IMR-90 (cell line): Measurements from ENCODE around the gene FERMT2. TPM values are rescaled to one million over a fixed set of nuclear protein-coding genes. Genes with fewer than 3 reads are reported as not detected.

Experiments
- ATAC-seq: fragments of 200-7000 bp; cut with Tn5 transposase; 2 replicates; pipeline ENCODE4 v1.9.1; 2020; ENCODE audit warnings: low read depth, mild to moderate bottlenecking, moderate library complexity
- BruUV-seq: library from RNA; stranded (reverse); fragments of 400-500 nt; replicated peaks from 2 replicates; lab custom pipeline; 2021; lab: Mats Ljungman, UMichigan
- CTCF ChIA-PET: fragments of 300-600 bp; formaldehyde crosslinking; extraction: SDS; loops from one replicate; lab custom pipeline; 2021; ENCODE audit warnings: antibody characterized with exemption; lab: Yijun Ruan, JAX
- POLR2A ChIA-PET: fragments of 300-600 bp; sonication (Branson Sonifier 250); formaldehyde crosslinking; loops from one replicate; lab custom pipeline; 2022; ENCODE audit warnings: antibody characterized with exemption; ENCODE audit not compliant: unreplicated experiment; lab: Charles Lee
- DNase-seq: peaks from one replicate; pipeline ENCODE4 v3.0.0; 2013
- H2AFZ ChIP-seq: replicated peaks from 2 replicates; pipeline ENCODE3; 2013; ENCODE audit warnings: low read length, mild to moderate bottlenecking; ENCODE audit not compliant: poor library complexity
- H2AK5ac ChIP-seq: 2 replicates; pipeline ENCODE4 v1.6.1; 2013; ENCODE audit warnings: low read depth, low read length, inconsistent platforms
- H2AK9ac ChIP-seq: replicated peaks from 2 replicates; pipeline ENCODE3; 2013; ENCODE audit warnings: mild to moderate bottlenecking, low read depth, low read length, moderate library complexity; ENCODE audit not compliant: poor library complexity
- H2BK120ac ChIP-seq: 2 replicates; pipeline ENCODE4 v1.6.1; 2013; ENCODE audit warnings: low read depth, low read length, inconsistent platforms
- H2BK15ac ChIP-seq: 3 replicates; pipeline ENCODE4 v1.6.1; 2013; ENCODE audit warnings: low read depth, low read length, inconsistent platforms
- H2BK20ac ChIP-seq: 2 replicates; pipeline ENCODE4 v1.6.1; 2013; ENCODE audit warnings: low read depth, mild to moderate bottlenecking, inconsistent platforms, low read length, moderate library complexity
- H2BK5ac ChIP-seq: 2 replicates; pipeline ENCODE4 v1.6.1; 2013; ENCODE audit warnings: mild to moderate bottlenecking, low read depth, low read length, inconsistent platforms; ENCODE audit not compliant: poor library complexity, severe bottlenecking
- H3K14ac ChIP-seq: replicated peaks from 2 replicates; pipeline ENCODE4 v1.6.1; 2013; ENCODE audit warnings: low read depth, low read length, inconsistent platforms
- H3K18ac ChIP-seq: 2 replicates; pipeline ENCODE4 v1.6.1; 2013; ENCODE audit warnings: low read depth, low read length, control low read depth
- H3K23ac ChIP-seq: 2 replicates; pipeline ENCODE4 v1.6.1; 2013; ENCODE audit warnings: low read depth, low read length, inconsistent platforms
- H3K27ac ChIP-seq: 2 replicates; pipeline ENCODE4 v1.5.1; 2013; ENCODE audit warnings: mild to moderate bottlenecking, control low read depth, low read length; ENCODE audit not compliant: insufficient read depth
- H3K27me3 ChIP-seq: 2 replicates; pipeline ENCODE4 v1.6.1; 2013; ENCODE audit warnings: low read length; ENCODE audit not compliant: control insufficient read depth, insufficient read depth
- H3K36me3 ChIP-seq: 2 replicates; pipeline ENCODE4 v1.6.1; 2013; ENCODE audit warnings: low read length, mixed read lengths; ENCODE audit not compliant: control insufficient read depth, insufficient read depth
- H3K4ac ChIP-seq: 2 replicates; pipeline ENCODE4 v1.6.1; 2013; ENCODE audit warnings: low read depth, low read length, inconsistent platforms
- H3K4me1 ChIP-seq: 2 replicates; pipeline ENCODE4 v1.6.1; 2013; ENCODE audit warnings: low read length, mixed read lengths; ENCODE audit not compliant: control insufficient read depth, insufficient read depth
- H3K4me2 ChIP-seq: 2 replicates; pipeline ENCODE4 v1.6.1; 2013; ENCODE audit warnings: low read depth, mild to moderate bottlenecking, control low read depth, low read length, moderate library complexity
- H3K4me3 ChIP-seq: 2 replicates; pipeline ENCODE4 v1.5.1; 2013; ENCODE audit warnings: low read depth, mild to moderate bottlenecking, control low read depth, low read length, moderate library complexity; ENCODE audit not compliant: insufficient read depth
- H3K56ac ChIP-seq: 2 replicates; pipeline ENCODE4 v1.6.1; 2013; ENCODE audit warnings: low read length, inconsistent platforms; ENCODE audit not compliant: insufficient read depth; ENCODE audit errors: extremely low read depth
- H3K79me1 ChIP-seq, 2 experiments: 2 replicates each; pipeline ENCODE4 v1.6.1; 2013; ENCODE audit warnings: low read length in 2 of 2, inconsistent platforms in 1 of 2, low read depth in 1 of 2
- H3K9ac ChIP-seq: 2 replicates; pipeline ENCODE4 v1.6.1; 2013; ENCODE audit warnings: low read depth, low read length, control low read depth
- H3K9me1 ChIP-seq: 2 replicates; pipeline ENCODE4 v1.6.1; 2013; ENCODE audit warnings: low read length, inconsistent platforms; ENCODE audit not compliant: insufficient read depth
- H3K9me3 ChIP-seq: 2 replicates; pipeline ENCODE4 v1.6.1; 2013; ENCODE audit warnings: low read length; ENCODE audit not compliant: control insufficient read depth, insufficient read depth
- H4K20me1 ChIP-seq: 2 replicates; pipeline ENCODE4 v1.6.1; 2013; ENCODE audit warnings: low read length, inconsistent platforms; ENCODE audit not compliant: insufficient read depth
- H4K5ac ChIP-seq: 2 replicates; pipeline ENCODE4 v1.6.1; 2013; ENCODE audit warnings: mild to moderate bottlenecking, low read depth, low read length, control low read depth
- H4K8ac ChIP-seq, 2 experiments: 2 replicates each; pipeline ENCODE4 v1.6.1; 2013; ENCODE audit warnings: low read depth in 2 of 2, low read length in 2 of 2, control low read depth in 1 of 2, inconsistent platforms in 1 of 2
- H4K91ac ChIP-seq: 2 replicates; pipeline ENCODE4 v1.6.1; 2013; ENCODE audit warnings: low read depth, low read length, inconsistent platforms; ENCODE audit not compliant: insufficient read depth
- FOS ChIP-seq: fragments of 150-350 bp; IDR thresholded peaks from 2 replicates; pipeline ENCODE4 v1.6.1; 2016; ENCODE audit warnings: low read depth, low read length
- RAD21 ChIP-seq: IDR thresholded peaks from 2 replicates; pipeline ENCODE4 v1.6.1; 2012; ENCODE audit warnings: low read length, improper control_type of control experiment
- SMC3 ChIP-seq: fragments of 150-350 bp; IDR thresholded peaks from 2 replicates; pipeline ENCODE4 v1.6.1; 2016; ENCODE audit warnings: low read depth, mild to moderate bottlenecking, antibody characterized with exemption, low read length, moderate library complexity
- WGBS, 2 experiments: methylation state at CpG; one replicate each; pipeline versions ENCODE4 v1.1.5 to v1.1.7; 2013; ENCODE audit warnings: missing lambda C conversion rate in 2 of 2; ENCODE audit not compliant: insufficient read length in 1 of 2; ENCODE audit errors: extremely low coverage in 2 of 2; 5-methylcytosine and 5-hydroxymethylcytosine counted together
- dilution Hi-C: fragments of 300-500 bp; cut with HindIII; formaldehyde crosslinking; loops from one replicate; pipeline ENCODE4 v1.14.3; 2018; ENCODE audit warnings: low sequenced_read_pairs; ENCODE audit not compliant: unreplicated experiment
- in situ Hi-C: fragments of 300-500 bp; cut with MboI; formaldehyde crosslinking; loops from 3 replicates; pipeline ENCODE4 v1.14.3; 2019; ENCODE audit warnings: low sequenced_read_pairs, inconsistent platforms, mixed read lengths
- intact Hi-C: fragments of 100-400 bp; cut with micrococcal nuclease; formaldehyde crosslinking; loops from 2 replicates; pipeline ENCODE4 v1.10.0; 2022
- polyA plus RNA-seq, 3 experiments: library from polyadenylated mRNA; depleted of rRNA; stranded (reverse); fragments of >200 nt; gene quantifications; 2 replicates each; pipeline ENCODE4 v1.2.3, GENCODE V29; 2012; ENCODE audit warnings: low replicate concordance in 1 of 3
- total RNA-seq: library from RNA; depleted of rRNA; stranded (reverse); fragments of >200 nt; gene quantifications from 2 replicates; pipeline ENCODE4 v1.2.3, GENCODE V29; 2012

FERMT2 gene
- total and polyA plus RNA-seq, 2 of the 4 experiments (the other 2 are of a cell fraction), result 131 to 217 TPM

DNA sequence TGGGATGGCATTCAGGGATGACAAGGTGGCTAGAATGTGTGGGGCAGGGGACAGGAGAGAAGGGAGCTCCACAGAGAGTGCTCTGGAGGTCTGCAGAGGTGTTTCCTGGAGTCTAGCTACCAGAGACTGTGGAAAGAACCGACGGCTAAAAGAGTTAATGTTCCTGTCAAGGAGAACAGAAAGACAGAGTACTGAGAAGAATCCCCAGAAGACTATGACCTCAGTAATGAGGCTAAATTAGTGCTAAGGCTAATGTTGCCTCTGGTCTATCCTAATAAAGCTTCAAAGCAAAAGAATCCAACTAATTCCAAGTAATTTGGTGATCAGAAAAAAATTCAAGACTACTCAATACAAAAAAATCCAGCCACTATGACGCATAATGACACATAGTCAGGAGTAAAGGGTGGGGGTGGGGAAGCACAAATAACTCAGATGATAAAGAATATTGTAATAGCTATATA is 44.7 kb downstream of the FERMT2 start:
- no peak overlapping the region for H3K4me3 ChIP-seq
- BruUV-seq, result TSS peak; percentile 7
- peak overlapping the region; percentile 88 for H2BK5ac ChIP-seq
- H3K79me1 ChIP-seq, result peaks cover 18 to 56% of the 10 kb centered on the region in 2 experiments; a peak in 3 of 4 replicates
- peak; percentile 77 for ATAC-seq
- dilution Hi-C loops, result no loop called here
- CTCF ChIA-PET, result no interaction called here
- peaks cover 40% of the 10 kb centered on the region for H4K20me1 ChIP-seq
- peak overlapping the region; percentile 79 to 86 for H4K8ac ChIP-seq
- peak; percentile 96 for TF ChIP-seq FOS
- TF ChIP-seq SMC3, result peak; percentile 15; the same call in 1 of the 2 replicates
- TF ChIP-seq RAD21, result no peak
- H4K91ac ChIP-seq, result peak overlapping the region; percentile 86
- peak overlapping the region; percentile 72; the same call in 1 of the 3 replicates for H2BK15ac ChIP-seq
- peak overlapping the region; percentile 45 for H3K4me2 ChIP-seq
- in situ Hi-C loops, result no loop called here
- peaks cover 15% of the 10 kb centered on the region for H3K9me1 ChIP-seq
- peak overlapping the region; percentile 90 for H2BK120ac ChIP-seq
- H3K4ac ChIP-seq, result peak overlapping the region; percentile 92
- peaks cover 10% of the 10 kb centered on the region for H3K4me1 ChIP-seq
- POLR2A ChIA-PET, result no interaction called here
- peak overlapping the region; percentile 90 for H3K23ac ChIP-seq
- peak overlapping the region; percentile 50; the same call in 1 of the 2 replicates for H3K9ac ChIP-seq
- H3K18ac ChIP-seq, result peak overlapping the region; percentile 39
- peak overlapping the region; percentile 40 for H4K5ac ChIP-seq
- H3K27ac ChIP-seq, result peak overlapping the region; percentile 88
- H3K27me3 ChIP-seq, result no peaks in the 10 kb centered on the region
- peak overlapping the region; percentile 82 for H3K56ac ChIP-seq
- intact Hi-C loops, result no loop called here
- peak overlapping the region; percentile 88 for H3K14ac ChIP-seq
- H2AK5ac ChIP-seq, result peak overlapping the region; percentile 92
- no peak overlapping the region for H2AFZ ChIP-seq
- peak overlapping the region; percentile 30 for H2AK9ac ChIP-seq
- peak; percentile 93 for DNase-seq
- peak overlapping the region; percentile 82 for H2BK20ac ChIP-seq
- H3K9me3 ChIP-seq, result no peaks in the 10 kb centered on the region
- peaks cover 24% of the 10 kb centered on the region for H3K36me3 ChIP-seq
- 0% methylated on average over 1 of the region's 3 CpGs; no CpG with 5 or more reads in 1 of the 2 experiments for WGBS, 2 experiments
